Fibroblast of skin of scalp (primary cell): ENCODE results near the gene SLC26A8.
"Not testable (repeated sequence)": the region's sequence is repeated elsewhere in the genome, so short reads cannot be mapped to it uniquely, and the experiment has no call there.

ENCODE experiments used
- DNase-seq: peaks from one replicate; pipeline ENCODE4 v3.0.0-alpha.2; 2013

SLC26A8 gene

DNA sequence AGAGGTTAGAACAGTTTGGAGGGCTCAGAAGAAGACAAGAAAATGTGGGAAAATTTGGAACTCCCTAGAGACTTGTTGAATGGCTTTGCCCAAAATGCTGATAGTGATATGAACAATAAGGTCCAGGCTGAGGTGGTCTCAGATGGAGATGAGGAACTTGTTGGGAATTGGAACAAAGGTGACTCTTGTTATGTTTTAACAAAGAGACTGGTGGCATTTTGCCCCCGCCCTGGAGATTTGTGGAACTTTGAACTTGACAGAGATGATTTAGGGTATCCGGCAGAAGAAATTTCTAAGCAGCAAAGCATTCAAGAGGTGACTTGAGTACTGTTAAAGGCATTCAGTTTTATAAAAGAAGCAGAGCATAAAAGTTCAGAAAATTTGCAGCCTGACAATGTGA lies 84.4 kb downstream of the SLC26A8 start:
- DNase-seq: not testable (repeated sequence)

DNA sequence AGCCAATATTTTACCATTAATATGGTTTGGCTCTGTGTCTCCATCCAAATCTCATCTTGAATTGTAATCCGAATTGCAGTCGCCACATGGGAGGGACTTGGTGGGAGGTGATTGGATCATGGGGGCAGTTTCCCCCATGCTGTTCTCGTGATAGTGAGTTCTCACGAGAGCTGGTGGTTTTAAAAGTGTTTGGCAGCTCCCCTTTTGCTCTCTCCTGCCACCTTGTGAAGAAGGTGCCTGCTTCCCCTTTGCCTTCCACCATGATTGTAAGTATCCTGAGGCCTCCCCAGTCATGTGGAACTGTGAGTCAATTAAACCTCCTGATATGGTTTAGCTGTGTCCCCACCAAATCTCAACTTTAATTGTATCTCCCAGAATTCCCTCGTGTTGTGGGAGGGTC lies 85.2 kb downstream of the SLC26A8 start:
- not testable (repeated sequence) for DNase-seq

GRCh38 chr6:35936681-35937359 lies 87.6 kb downstream of the SLC26A8 start:
- DNase-seq: no peak

- no peak for DNase-seq
Measured at GRCh38 chr6:35935469-35935868, 89.0 kb downstream of the SLC26A8 start.

- DNase-seq: no peak
Measured at GRCh38 chr6:35933844-35934243, 90.6 kb downstream of the SLC26A8 start.

GRCh38 chr6:35931873-35932272 lies 92.6 kb downstream of the SLC26A8 start:
- DNase-seq: not testable (repeated sequence)

DNA sequence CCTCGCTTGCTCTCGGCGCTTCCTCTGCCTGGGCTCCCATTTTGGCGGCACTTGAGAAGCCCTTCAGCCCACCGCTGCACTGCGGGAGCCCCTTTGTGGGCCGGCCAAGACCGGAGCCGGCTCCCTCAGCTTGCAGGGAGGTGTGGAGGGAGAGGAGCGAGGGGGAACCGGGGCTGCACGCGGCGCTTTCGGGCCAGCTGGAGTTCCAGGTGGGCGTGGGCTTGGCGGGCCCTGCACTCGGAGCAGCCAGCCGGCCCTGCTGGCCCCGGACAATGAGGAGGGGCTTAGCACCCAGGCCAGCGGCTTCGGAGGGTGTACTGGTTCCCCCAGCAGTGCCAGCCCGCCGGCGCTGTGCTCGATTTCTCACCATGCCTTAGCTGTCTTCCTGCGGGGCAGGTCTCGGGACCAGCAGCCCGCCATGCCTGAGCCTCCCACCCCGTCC lies 93.3 kb downstream of the SLC26A8 start:
- no peak for DNase-seq

DNA sequence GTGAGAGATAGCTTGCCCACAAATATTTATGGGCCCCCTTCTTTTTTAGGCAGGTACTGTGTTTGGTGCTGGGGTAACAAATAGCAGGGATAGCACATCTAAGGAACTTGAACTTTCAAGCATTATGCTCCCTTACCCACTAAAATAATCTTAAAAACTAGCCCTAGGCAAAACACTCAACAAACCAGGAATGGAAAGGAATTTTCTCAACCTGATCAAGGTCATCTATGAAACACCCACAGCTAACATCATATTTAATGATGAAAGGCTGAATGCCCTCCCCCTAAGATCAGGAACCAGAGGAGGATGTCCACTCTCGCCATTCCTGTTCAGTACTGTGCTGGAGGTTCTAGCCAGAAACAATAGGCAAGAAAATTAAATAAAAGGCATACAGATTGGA lies 94.8 kb downstream of the SLC26A8 start:
- DNase-seq: no peak

DNA sequence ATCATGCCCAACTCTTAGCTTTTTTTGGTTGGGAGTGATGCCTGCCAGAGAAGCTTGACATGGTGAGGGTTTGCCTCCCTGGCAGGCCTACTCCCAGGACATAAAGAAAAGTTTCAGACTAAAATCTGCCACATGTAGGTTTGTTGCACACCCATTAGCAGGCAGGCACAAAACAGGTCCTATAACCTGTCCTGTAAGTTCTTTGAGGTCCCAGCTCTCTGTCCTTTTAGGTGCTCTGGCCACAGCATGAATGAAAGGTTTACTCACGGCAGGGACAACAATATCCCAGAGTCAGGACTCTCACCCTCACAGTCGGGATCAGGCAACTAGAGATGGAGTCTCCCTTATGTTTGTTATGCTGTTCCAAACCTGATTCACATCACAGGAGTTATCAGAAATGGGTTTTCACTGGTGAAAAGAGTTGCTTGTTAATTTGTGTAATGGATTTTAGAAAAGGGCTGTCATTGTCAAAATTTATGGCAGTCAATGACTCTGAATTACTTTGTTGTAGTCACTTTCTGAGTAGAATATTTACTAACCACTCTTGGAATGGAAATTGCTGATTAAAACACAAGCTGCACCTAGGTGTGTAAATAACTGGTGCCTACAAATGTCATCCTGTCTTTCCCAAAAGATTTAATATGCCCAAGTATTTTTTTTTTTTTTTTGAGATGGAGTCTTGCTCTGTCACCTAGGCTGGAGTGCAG lies 97.8 kb downstream of the SLC26A8 start:
- no peak for DNase-seq

GRCh38 chr6:35925961-35926360 lies 98.5 kb downstream of the SLC26A8 start:
- no peak for DNase-seq

DNA sequence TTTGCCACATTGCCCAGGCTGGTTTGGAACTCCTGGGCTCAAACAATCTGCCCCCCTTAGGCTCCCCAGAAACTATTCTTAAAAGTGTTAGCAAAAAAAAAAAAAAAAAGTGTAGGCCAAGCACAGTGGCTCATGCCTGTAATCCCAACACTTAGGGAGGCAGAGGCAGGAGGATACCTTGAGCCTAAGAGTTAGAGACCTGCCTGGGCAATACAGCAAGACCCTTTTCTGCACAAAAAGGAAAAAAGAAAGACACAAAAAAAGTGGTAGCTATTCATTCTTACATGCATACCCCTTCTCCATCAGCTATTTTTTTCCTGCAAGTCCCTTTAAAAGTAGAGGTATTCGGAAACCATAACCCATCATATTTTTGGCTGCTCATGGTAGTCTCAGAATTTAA lies 100.3 kb downstream of the SLC26A8 start:
- no peak for DNase-seq

- no peak for DNase-seq
Measured at GRCh38 chr6:35922139-35922554, 102.3 kb downstream of the SLC26A8 start.

- peak; percentile 80 for DNase-seq
Measured at GRCh38 chr6:35920793-35921732, 103.4 kb downstream of the SLC26A8 start, which contains the start of gene SRPK1. Gene SRPK1, minus strand, starts transcription at chr6:35921098. Its CDS starts 42 bp downstream, at chr6:35921056.

DNA sequence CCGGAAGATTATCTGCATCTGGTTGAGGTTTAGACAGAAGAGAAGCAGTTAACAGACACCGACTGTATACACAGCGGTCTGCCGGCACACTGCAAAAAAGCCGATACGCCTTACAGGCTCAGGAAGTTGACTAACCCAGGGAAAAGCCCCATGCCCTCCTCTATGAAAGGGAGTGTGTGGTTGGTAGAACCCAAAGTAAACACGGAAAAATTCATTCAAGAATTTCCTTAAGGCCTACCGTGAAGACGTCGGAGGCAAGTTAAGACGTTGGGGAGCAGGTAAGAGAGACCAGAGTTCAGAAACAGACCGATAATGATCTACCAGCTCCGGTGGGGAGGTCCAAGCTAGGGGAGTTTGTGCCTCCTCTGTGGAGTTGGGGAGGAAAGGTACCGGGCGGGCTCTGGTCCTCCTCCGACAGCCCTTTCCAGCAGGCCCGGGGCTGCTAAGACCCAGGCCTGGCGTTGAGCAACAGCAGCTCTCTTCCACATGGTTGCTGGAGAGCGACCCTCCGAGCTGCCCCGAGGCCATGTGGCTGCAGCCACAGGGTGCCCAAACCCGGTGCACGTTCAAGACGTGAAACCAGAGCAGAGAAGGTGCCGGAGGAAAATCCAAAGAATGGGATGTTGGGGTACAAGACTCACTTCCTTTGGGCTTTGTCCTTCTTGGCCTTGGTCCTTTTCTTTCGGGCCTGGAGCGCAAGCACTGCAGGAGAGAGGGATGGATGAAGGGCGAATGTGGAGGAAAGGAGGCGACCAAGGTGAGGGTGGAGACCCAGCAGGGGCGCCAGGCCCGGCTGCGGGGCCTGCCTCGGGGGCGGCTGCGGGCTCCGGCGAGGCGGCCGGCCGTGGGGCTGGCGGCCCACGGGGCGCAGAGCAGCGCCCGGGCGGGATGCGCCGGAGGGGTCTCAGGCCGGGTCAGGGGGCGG lies 104.4 kb downstream of the SLC26A8 start:
- DNase-seq: peak; percentile 38

DNA sequence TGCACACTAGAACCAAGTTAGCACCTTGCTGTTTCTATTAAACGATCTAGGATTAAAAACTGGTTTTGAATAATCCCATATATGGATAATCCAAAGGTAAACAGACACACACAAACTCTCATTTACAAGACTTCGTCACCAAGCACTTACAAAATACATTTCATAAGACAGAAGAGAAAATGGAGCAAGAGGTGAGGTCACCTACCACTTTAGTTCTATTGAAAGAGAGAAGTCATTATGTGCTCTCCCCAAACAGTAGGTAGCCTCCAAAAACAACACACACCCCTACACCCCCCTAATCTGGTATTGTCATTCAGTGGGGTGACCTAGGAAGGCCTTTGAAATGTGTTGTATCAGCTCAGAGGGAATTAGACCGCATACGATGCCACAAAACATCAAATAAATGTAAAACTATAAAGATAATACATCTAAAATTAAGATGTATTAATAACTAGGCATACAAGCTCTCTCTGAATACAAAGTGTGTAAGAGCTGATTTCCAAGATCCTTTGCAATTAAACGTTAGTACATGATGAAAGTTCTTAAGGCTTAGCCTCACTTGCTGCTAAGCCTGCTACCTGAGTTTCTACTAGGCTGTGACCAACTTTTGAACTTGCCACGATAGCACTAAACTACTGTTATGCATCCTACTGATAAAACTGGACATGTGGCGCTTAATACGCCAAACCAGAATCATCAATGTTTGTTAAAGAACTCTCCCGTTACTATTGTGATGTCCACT lies 105.2 kb downstream of the SLC26A8 start:
- DNase-seq: no peak

DNA sequence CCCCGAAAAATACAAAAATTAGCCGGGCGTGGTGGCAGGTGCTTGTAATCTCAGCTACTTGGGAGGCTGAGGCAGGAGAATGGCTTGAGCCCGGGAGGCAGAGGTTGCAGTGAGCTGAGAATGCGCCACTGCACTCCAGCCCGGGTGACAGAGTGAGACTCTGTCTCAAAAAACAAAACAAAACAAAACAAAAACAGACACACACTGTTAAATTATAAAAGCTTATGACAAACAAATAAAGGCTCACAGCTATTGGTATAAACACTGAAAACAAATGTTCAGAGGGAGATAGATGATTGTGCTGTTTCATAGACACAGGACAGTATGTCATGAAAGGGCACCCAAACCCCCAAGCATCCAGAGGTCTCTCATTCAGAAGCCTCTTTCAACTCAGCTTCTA lies 107.5 kb downstream of the SLC26A8 start:
- not testable (repeated sequence) for DNase-seq

GRCh38 chr6:35916056-35916455 lies 108.4 kb downstream of the SLC26A8 start:
- no peak for DNase-seq

GRCh38 chr6:35914536-35914935 lies 109.9 kb downstream of the SLC26A8 start:
- no peak for DNase-seq

GRCh38 chr6:35911871-35912653 lies 112.4 kb downstream of the SLC26A8 start:
- DNase-seq: peak; percentile 24

GRCh38 chr6:35909571-35909970 lies 114.9 kb downstream of the SLC26A8 start:
- DNase-seq: not testable (repeated sequence)
